ENCODE data around the gene ARHGAP20.
"Not testable (repeated sequence)": the region's sequence is repeated elsewhere in the genome, so short reads cannot be mapped to it uniquely, and the experiment has no call there.

The ARHGAP20 gene

DNA sequence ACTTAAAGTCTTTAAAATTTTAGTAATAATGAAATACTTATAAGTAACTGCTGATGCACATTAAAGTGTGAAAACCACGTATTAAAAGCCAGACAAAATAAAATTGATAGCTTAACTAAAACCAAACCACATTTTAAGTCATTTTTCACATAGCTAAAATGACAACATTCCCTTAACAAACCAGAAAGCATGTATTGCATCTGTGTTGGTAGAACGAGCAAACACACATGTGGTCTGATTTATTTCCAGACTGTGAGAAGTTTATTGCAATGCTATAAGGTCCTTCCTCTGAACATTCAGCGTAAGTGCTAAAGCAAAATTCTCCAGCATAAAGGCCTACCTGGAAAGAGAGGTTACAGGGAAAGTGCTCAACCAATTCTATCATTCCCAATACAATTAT, 57.8 kb downstream of the ARHGAP20 start:
- H3K9ac ChIP-seq (ENCODE audit: low read depth, low read length): no peak overlapping the region
- no peak overlapping the region for H3K4me3 ChIP-seq (ENCODE audit: low read length)
- no peak overlapping the region for H3K27ac ChIP-seq (ENCODE audit: low read length)
- H3K9me3 ChIP-seq (ENCODE audit: insufficient read depth, low read depth, low read length): no peaks in the 10 kb centered on the region
- H3K27me3 ChIP-seq (ENCODE audit: insufficient read depth, low read length): no peaks in the 10 kb centered on the region
- no peaks in the 10 kb centered on the region for H3K36me3 ChIP-seq (ENCODE audit: insufficient read depth, low read depth, low read length)
- H3K4me1 ChIP-seq (ENCODE audit: insufficient read depth, low read length): no peaks in the 10 kb centered on the region

DNA sequence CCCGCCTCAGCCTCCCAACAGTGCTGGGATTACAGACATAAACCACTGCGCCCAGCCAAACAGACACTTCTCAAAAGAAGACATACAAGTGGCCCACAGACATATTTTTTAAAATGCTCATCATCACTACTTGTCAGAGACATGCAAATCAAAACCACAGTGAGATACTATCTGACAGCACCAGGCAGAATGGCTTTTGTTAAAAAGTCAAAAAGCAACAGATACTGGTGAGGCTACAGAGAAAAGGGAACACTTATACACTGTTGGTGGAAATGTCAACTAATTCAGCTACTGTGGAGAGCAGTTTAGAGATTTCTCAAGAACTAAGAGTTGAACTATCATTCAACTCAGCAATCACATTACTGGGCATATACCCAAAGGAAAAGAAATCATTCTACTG, 67.0 kb downstream of the ARHGAP20 start:
- no peak overlapping the region for H3K9ac ChIP-seq (ENCODE audit: low read depth, low read length)
- no peaks in the 10 kb centered on the region for H3K27me3 ChIP-seq (ENCODE audit: insufficient read depth, low read length)
- no peaks in the 10 kb centered on the region for H3K4me1 ChIP-seq (ENCODE audit: insufficient read depth, low read length)
- no peak overlapping the region for H3K4me3 ChIP-seq (ENCODE audit: low read length)
- H3K36me3 ChIP-seq (ENCODE audit: insufficient read depth, low read depth, low read length): no peaks in the 10 kb centered on the region
- H3K27ac ChIP-seq (ENCODE audit: low read length): no peak overlapping the region
- H3K9me3 ChIP-seq (ENCODE audit: insufficient read depth, low read depth, low read length): no peaks in the 10 kb centered on the region

DNA sequence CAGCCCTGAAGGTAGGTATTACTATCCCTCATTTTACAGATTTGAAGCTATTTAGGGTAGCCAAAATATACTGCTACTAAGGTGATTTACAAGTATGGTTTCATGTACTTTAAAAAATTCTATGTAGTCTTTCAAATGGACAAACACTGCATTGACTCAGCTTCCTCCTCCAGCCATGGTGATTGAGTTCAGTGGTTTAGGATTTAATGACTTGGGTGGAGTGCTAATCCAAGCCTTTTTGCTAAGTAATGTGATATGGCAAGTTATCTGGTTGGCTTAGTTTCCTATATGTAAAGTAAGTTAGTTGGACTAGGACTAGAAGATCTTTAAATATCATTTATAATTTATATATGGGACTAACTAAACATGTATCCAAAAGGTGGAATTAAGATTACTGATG, 77.9 kb downstream of the ARHGAP20 start:
- Histone ChIP-seq H3K27me3 (ENCODE audit: insufficient read depth, low read length) (no peaks in the 10 kb centered on the region), H3K27ac (ENCODE audit: low read length) (no peak overlapping the region), H3K9ac (ENCODE audit: low read depth, low read length) (no peak overlapping the region), H3K36me3 (ENCODE audit: insufficient read depth, low read depth, low read length) (no peaks in the 10 kb centered on the region), H3K9me3 (ENCODE audit: insufficient read depth, low read depth, low read length) (no peaks in the 10 kb centered on the region), H3K4me3 (ENCODE audit: low read length) (no peak overlapping the region), H3K4me1 (ENCODE audit: insufficient read depth, low read length) (no peaks in the 10 kb centered on the region)

DNA sequence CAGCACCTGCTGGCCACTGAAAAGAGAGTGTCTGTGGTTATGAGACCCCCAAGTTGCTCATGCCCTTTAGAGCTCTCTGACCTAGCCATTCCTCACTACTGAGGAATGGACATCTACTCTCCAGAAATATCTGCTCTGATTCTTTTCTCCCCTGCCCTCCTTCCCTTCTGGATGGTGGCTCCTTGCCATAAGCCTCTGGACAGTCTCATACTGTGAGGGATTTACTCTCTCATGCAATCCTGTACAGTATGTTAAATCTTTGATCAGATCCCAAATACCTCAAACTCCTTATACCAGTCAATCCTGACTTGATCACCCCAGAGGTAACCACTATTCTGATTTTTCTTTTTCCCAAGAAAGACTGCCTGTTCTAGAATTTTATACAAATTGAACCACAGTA, 80.7 kb downstream of the ARHGAP20 start:
- Histone ChIP-seq H3K9ac (ENCODE audit: low read depth, low read length) (no peak overlapping the region), H3K4me1 (ENCODE audit: insufficient read depth, low read length) (no peaks in the 10 kb centered on the region), H3K27ac (ENCODE audit: low read length) (no peak overlapping the region), H3K9me3 (ENCODE audit: insufficient read depth, low read depth, low read length) (no peaks in the 10 kb centered on the region), H3K4me3 (ENCODE audit: low read length) (no peak overlapping the region), H3K36me3 (ENCODE audit: insufficient read depth, low read depth, low read length) (no peaks in the 10 kb centered on the region), H3K27me3 (ENCODE audit: insufficient read depth, low read length) (no peaks in the 10 kb centered on the region)

DNA sequence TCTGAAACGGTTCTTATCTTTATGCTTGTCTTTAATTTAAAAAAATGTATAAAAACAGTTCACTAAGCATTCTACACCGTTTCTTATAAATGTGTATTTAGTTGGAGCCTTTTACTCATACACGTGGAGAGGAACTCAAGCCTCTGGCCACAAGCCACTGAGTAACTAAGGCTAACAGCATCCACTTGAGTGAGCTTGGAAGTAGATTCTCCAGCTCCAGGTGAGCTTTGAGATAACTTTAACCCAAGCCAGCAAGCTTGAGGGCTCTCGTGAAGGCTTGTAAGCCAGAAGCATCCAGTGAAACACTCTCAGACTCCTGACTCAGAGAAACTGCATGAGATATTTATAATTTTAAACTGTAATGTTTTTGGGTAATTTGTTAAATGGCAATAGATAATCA, 82.6 kb downstream of the ARHGAP20 start:
- Histone ChIP-seq H3K36me3 (ENCODE audit: insufficient read depth, low read depth, low read length) (no peaks in the 10 kb centered on the region), H3K9me3 (ENCODE audit: insufficient read depth, low read depth, low read length) (no peaks in the 10 kb centered on the region), H3K4me3 (ENCODE audit: low read length) (no peak overlapping the region), H3K4me1 (ENCODE audit: insufficient read depth, low read length) (no peaks in the 10 kb centered on the region), H3K27me3 (ENCODE audit: insufficient read depth, low read length) (no peaks in the 10 kb centered on the region), H3K27ac (ENCODE audit: low read length) (no peak overlapping the region), H3K9ac (ENCODE audit: low read depth, low read length) (no peak overlapping the region)

DNA sequence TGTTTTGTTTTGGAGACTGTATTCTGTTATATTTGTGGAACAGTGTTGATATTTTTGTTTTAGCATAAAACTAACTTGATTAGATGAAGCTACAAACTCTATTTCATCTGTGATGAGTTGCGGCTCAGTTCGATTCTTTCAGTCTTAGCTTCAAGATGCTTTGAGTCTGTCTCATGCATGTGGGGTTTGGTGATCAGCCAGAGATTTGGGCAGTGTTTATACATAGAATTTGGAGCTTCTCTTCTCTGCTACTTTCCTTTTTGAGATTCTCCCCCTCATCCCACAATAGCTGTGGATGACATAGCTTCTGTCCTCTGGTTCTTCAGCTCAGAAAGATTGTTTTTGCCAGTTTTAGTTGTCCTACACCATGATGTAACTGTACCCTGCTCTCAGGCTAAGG, 90.4 kb downstream of the ARHGAP20 start:
- H3K4me3 ChIP-seq (ENCODE audit: low read length): no peak overlapping the region
- no peaks in the 10 kb centered on the region for H3K36me3 ChIP-seq (ENCODE audit: insufficient read depth, low read depth, low read length)
- no peaks in the 10 kb centered on the region for H3K4me1 ChIP-seq (ENCODE audit: insufficient read depth, low read length)
- H3K9ac ChIP-seq (ENCODE audit: low read depth, low read length): no peak overlapping the region; the same call in 1 of the 2 replicates
- no peak overlapping the region for H3K27ac ChIP-seq (ENCODE audit: low read length)
- H3K9me3 ChIP-seq (ENCODE audit: insufficient read depth, low read depth, low read length): no peaks in the 10 kb centered on the region
- no peaks in the 10 kb centered on the region for H3K27me3 ChIP-seq (ENCODE audit: insufficient read depth, low read length)

DNA sequence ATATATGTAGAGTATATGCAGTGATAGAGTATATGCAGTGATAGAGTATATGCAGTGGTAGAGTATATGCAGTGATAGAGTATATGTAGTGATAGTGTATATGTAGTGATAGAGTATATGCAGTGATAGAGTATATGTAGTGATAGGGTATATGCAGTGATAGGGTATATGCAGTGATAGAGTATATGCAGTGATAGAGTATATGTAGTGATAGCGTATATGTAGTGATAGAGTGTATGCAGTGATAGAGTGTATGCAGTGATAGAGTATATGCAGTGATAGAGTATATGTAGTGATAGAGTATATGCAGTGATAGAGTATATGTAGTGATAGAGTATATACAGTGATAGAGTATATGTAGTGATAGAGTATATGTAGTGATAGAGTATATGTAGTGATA, 92.9 kb downstream of the ARHGAP20 start:
- H3K4me3 ChIP-seq (ENCODE audit: low read length); H3K9ac ChIP-seq (ENCODE audit: low read depth, low read length); H3K4me1 ChIP-seq (ENCODE audit: insufficient read depth, low read length); H3K27ac ChIP-seq (ENCODE audit: low read length); H3K27me3 ChIP-seq (ENCODE audit: insufficient read depth, low read length); H3K9me3 ChIP-seq (ENCODE audit: insufficient read depth, low read depth, low read length); H3K36me3 ChIP-seq (ENCODE audit: insufficient read depth, low read depth, low read length): not testable (repeated sequence)

DNA sequence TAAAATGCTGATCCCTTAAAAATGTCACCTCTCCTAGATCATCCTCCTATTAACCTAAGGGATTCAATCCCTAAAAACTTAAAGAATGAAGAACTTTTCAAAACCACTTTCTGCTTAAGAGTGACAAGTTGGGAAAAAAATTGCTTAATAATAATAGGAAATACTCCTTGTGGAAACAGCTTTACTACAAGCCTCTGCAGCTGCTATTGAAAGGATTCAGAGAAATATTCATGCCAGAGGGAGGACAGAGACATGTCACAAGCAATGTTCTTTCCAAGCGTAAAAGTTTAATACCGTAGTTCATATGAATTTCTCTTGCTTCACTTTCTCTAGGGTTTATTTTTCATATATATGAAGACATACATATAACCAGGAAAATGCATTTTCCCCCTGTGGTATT, 98.2 kb downstream of the ARHGAP20 start:
- Histone ChIP-seq H3K9me3 (ENCODE audit: insufficient read depth, low read depth, low read length) (no peaks in the 10 kb centered on the region), H3K9ac (ENCODE audit: low read depth, low read length) (no peak overlapping the region), H3K4me3 (ENCODE audit: low read length) (no peak overlapping the region), H3K27me3 (ENCODE audit: insufficient read depth, low read length) (no peaks in the 10 kb centered on the region), H3K4me1 (ENCODE audit: insufficient read depth, low read length) (no peaks in the 10 kb centered on the region), H3K27ac (ENCODE audit: low read length) (no peak overlapping the region), H3K36me3 (ENCODE audit: insufficient read depth, low read depth, low read length) (no peaks in the 10 kb centered on the region)

DNA sequence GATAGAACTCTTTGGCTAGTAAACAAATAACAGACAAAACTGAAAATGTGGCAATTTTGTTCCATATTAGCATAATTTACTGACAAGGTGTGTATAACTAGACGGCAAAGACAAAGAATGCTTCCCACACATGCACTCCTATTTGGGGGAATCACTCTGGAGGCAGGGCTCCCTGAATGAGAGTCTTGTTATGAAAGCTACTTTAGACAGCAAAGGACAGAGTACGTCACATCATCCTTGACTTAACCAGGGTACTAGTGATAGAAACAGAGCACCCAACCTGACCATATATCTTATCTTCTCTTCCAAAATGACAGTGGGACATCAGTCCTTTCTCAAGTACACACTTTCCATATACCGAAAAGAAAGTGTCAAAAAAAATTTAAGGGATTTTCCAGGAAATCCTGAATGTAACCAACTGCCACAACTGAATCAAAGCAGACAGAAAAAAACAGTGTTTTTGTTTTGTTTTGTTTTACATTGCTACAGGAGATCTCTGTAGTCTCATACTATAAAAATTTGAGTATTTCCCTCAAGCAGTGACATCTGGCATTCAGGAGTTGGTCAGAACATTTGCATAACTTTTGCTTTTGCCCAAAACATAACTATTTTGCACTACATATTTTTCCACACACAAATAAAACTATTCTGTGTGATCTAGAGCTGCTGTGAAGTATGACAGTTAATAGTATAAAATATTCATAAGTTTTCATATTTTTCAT, 98.9 kb downstream of the ARHGAP20 start:
- Histone ChIP-seq H3K36me3 (ENCODE audit: insufficient read depth, low read depth, low read length) (no peaks in the 10 kb centered on the region), H3K27me3 (ENCODE audit: insufficient read depth, low read length) (no peaks in the 10 kb centered on the region), H3K4me3 (ENCODE audit: low read length) (no peak overlapping the region), H3K9ac (ENCODE audit: low read depth, low read length) (no peak overlapping the region), H3K9me3 (ENCODE audit: insufficient read depth, low read depth, low read length) (no peaks in the 10 kb centered on the region), H3K4me1 (ENCODE audit: insufficient read depth, low read length) (no peaks in the 10 kb centered on the region), H3K27ac (ENCODE audit: low read length) (no peak overlapping the region)

DNA sequence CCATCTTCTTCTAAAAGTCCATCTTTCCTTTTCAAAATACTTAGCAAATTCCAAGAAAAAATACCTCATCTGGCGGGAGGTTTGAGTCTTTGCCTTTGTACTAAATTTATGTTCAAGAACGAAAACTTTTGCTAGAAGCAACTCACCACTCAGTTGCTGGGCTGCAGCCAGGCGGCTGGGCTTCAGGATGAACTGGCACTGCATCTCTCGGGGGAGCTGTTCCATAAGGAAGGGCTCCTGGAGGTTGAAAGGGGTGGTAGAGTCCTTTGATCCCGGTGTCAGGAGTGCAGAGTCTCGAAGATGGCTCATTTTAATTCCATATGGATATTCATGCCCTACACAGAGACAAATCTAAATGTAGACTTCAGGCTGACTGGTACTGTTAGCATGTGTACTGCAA, 105.8 kb downstream of the ARHGAP20 start:
- H3K27ac ChIP-seq (ENCODE audit: low read length): no peak overlapping the region
- no peaks in the 10 kb centered on the region for H3K9me3 ChIP-seq (ENCODE audit: insufficient read depth, low read depth, low read length)
- no peaks in the 10 kb centered on the region for H3K4me1 ChIP-seq (ENCODE audit: insufficient read depth, low read length)
- H3K4me3 ChIP-seq (ENCODE audit: low read length): no peak overlapping the region
- no peaks in the 10 kb centered on the region for H3K36me3 ChIP-seq (ENCODE audit: insufficient read depth, low read depth, low read length)
- H3K9ac ChIP-seq (ENCODE audit: low read depth, low read length): no peak overlapping the region
- H3K27me3 ChIP-seq (ENCODE audit: insufficient read depth, low read length): no peaks in the 10 kb centered on the region

DNA sequence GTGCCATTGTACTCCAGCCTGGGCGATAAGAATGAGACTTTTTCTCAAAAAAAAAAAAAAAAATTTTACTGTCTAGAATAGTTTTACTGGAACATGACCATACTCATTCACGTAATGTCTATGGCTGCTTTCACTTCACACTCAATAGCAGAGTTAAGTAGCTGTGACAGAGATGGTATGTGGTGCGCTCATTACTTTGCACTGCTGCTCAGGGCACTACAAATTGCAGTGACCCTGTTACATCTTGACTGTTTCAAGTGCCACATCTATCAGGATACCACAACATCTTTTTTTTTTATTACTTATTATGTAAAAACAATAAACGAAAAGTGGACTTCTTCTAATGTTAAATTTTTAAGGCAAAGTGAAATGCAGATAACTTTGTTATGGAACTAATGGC, 110.3 kb downstream of the ARHGAP20 start:
- no peak overlapping the region for H3K9ac ChIP-seq (ENCODE audit: low read depth, low read length)
- no peaks in the 10 kb centered on the region for H3K27me3 ChIP-seq (ENCODE audit: insufficient read depth, low read length)
- H3K4me1 ChIP-seq (ENCODE audit: insufficient read depth, low read length): no peaks in the 10 kb centered on the region
- H3K27ac ChIP-seq (ENCODE audit: low read length): no peak overlapping the region
- H3K4me3 ChIP-seq (ENCODE audit: low read length): no peak overlapping the region
- no peaks in the 10 kb centered on the region for H3K36me3 ChIP-seq (ENCODE audit: insufficient read depth, low read depth, low read length)
- H3K9me3 ChIP-seq (ENCODE audit: insufficient read depth, low read depth, low read length): no peaks in the 10 kb centered on the region

DNA sequence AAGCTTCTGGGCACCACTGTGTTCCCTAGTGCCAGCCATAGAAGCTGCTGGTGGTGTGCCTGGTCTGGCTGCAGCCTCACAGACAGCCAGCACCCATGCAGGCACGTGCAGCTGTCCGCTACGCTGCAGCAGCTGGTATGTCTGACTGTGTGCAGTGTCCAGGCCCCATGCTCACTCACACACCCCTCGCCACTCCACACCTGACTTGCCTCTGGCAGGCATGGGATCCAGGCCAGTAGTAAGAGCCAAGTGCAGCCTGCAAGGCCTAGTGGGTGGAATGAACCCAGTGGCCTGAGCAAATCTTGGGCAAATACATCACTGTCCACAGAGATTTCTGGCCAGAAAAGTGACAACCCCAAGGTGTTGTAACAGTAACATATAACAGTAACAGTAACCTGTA, 111.9 kb downstream of the ARHGAP20 start:
- Histone ChIP-seq H3K36me3 (ENCODE audit: insufficient read depth, low read depth, low read length) (no peaks in the 10 kb centered on the region), H3K9ac (ENCODE audit: low read depth, low read length) (no peak overlapping the region), H3K4me1 (ENCODE audit: insufficient read depth, low read length) (no peaks in the 10 kb centered on the region), H3K4me3 (ENCODE audit: low read length) (no peak overlapping the region), H3K27me3 (ENCODE audit: insufficient read depth, low read length) (no peaks in the 10 kb centered on the region), H3K27ac (ENCODE audit: low read length) (no peak overlapping the region), H3K9me3 (ENCODE audit: insufficient read depth, low read depth, low read length) (no peaks in the 10 kb centered on the region)
